GM12878 (cell line): ENCODE measurements around the gene COTL1.

Experiments
- BMI1 ChIP-seq: fragments of 450-650 bp; IDR thresholded peaks from 2 replicates; pipeline ENCODE4 v1.6.1; 2016; ENCODE audit warnings: mild to moderate bottlenecking, moderate library complexity, borderline replicate concordance
- CBFB ChIP-seq: IDR thresholded peaks from 2 replicates; pipeline ENCODE4 v1.6.1; 2016; ENCODE audit warnings: antibody characterized with exemption, low read depth
- CHD4 ChIP-seq: fragments of 200-600 bp; sonication (generic); IDR thresholded peaks from 2 replicates; pipeline ENCODE4 v1.6.1; 2016; ENCODE audit warnings: mild to moderate bottlenecking
- EZH2 ChIP-seq: IDR thresholded peaks from 2 replicates; pipeline ENCODE4 v1.6.1; 2012; ENCODE audit warnings: low read depth, mild to moderate bottlenecking, control low read depth, inconsistent platforms, low read length, borderline replicate concordance; ENCODE audit not compliant: control insufficient read depth
- JUND ChIP-seq: IDR thresholded peaks from 2 replicates; pipeline ENCODE4 v1.6.1; 2012; ENCODE audit warnings: low read depth, mild to moderate bottlenecking, low read length, improper control_type of control experiment, moderate library complexity
- POLR2A ChIP-seq: IDR thresholded peaks from 2 replicates; pipeline ENCODE4 v1.6.1; 2011; ENCODE audit warnings: low read depth, mild to moderate bottlenecking, low read length
- RAD21 ChIP-seq: IDR thresholded peaks from 2 replicates; pipeline ENCODE4 v1.6.1; 2011; ENCODE audit warnings: mild to moderate bottlenecking, low read depth, low read length, moderate library complexity; ENCODE audit not compliant: insufficient read depth
- RCOR1 ChIP-seq: conservative IDR thresholded peaks from 2 replicates; pipeline ENCODE4 v1.6.1; 2012; ENCODE audit warnings: low read depth, low read length, improper control_type of control experiment
- STAT3 ChIP-seq: IDR thresholded peaks from 2 replicates; pipeline ENCODE4 v1.6.1; 2011; ENCODE audit warnings: low read depth, low read length, improper control_type of control experiment
- SUZ12 ChIP-seq: fragments of 200-600 bp; sonication (generic); IDR thresholded peaks from one replicate; pipeline ENCODE4 v1.6.1; 2018; ENCODE audit warnings: antibody characterized with exemption, mild to moderate bottlenecking; ENCODE audit not compliant: unreplicated experiment
- ZNF274 ChIP-seq: IDR thresholded peaks from one replicate; pipeline ENCODE4 v1.8.0; 2011; ENCODE audit not compliant: insufficient read length, insufficient read depth
- TF ChIP-seq, protein P1 (sequence below), 3 experiments: IDR thresholded peaks in 2 of 3; conservative IDR thresholded peaks in 1 of 3; 2 replicates each; pipeline ENCODE4 v1.5.1; 2011; ENCODE audit warnings: low read depth in 3 of 3, low read length in 3 of 3, mild to moderate bottlenecking in 3 of 3, control low read depth in 2 of 3, moderate library complexity in 2 of 3, inconsistent platforms in 1 of 3, mixed read lengths in 1 of 3; ENCODE audit not compliant: control insufficient read depth in 2 of 3, insufficient read depth in 1 of 3; ENCODE audit errors: extremely low read depth in 1 of 3
- TF ChIP-seq, protein P2 (sequence below): IDR thresholded peaks from 2 replicates; pipeline ENCODE4 v1.6.1; 2012; ENCODE audit warnings: low read depth, low read length, improper control_type of control experiment
- TF ChIP-seq, protein P3 (sequence below): fragments of 150-350 bp; IDR thresholded peaks from 2 replicates; pipeline ENCODE4 v1.6.1; 2016; ENCODE audit warnings: low read depth, low read length

DNA sequence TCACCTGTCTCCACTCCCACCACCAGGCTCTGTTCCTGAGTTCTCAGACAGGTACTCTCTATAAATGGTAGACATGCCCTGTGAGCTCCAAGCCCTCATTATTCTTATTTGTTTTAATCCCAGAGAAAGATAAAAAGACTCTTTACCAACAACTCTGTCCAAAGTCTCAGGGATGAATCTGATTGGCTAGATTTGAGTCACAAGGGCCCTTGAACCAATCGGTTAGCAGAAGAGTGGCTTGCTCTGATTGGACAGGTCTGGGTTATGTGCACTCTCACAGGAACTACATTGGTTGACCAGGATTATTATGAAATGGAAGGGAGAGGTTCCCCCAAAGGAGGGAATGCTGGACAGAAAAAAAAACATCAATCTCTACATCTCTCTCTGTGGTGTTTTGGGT is 7.5 kb downstream of the COTL1 start:
- TF ChIP-seq, protein P1, sequence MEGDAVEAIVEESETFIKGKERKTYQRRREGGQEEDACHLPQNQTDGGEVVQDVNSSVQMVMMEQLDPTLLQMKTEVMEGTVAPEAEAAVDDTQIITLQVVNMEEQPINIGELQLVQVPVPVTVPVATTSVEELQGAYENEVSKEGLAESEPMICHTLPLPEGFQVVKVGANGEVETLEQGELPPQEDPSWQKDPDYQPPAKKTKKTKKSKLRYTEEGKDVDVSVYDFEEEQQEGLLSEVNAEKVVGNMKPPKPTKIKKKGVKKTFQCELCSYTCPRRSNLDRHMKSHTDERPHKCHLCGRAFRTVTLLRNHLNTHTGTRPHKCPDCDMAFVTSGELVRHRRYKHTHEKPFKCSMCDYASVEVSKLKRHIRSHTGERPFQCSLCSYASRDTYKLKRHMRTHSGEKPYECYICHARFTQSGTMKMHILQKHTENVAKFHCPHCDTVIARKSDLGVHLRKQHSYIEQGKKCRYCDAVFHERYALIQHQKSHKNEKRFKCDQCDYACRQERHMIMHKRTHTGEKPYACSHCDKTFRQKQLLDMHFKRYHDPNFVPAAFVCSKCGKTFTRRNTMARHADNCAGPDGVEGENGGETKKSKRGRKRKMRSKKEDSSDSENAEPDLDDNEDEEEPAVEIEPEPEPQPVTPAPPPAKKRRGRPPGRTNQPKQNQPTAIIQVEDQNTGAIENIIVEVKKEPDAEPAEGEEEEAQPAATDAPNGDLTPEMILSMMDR (IDR thresholded peaks at IDR 0.05 in 2 of 3, conservative IDR thresholded peaks at IDR 0.05 in 1 of 3; ENCODE audit: control insufficient read depth in 2 of 3, extremely low read depth in 1 of 3, insufficient read depth in 1 of 3, low read depth in 3 of 3, low read length in 3 of 3): no peak
- TF ChIP-seq POLR2A (no peak), CHD4 (no peak), BMI1 (no peak), JUND (no peak), ZNF274 (no peak), SUZ12 (no peak), CBFB (no peak), RCOR1 (no peak), RAD21 (no peak), EZH2 (no peak), STAT3 (no peak)
- TF ChIP-seq, protein P2, sequence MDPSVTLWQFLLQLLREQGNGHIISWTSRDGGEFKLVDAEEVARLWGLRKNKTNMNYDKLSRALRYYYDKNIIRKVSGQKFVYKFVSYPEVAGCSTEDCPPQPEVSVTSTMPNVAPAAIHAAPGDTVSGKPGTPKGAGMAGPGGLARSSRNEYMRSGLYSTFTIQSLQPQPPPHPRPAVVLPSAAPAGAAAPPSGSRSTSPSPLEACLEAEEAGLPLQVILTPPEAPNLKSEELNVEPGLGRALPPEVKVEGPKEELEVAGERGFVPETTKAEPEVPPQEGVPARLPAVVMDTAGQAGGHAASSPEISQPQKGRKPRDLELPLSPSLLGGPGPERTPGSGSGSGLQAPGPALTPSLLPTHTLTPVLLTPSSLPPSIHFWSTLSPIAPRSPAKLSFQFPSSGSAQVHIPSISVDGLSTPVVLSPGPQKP: no peak
- TF ChIP-seq, protein P3, sequence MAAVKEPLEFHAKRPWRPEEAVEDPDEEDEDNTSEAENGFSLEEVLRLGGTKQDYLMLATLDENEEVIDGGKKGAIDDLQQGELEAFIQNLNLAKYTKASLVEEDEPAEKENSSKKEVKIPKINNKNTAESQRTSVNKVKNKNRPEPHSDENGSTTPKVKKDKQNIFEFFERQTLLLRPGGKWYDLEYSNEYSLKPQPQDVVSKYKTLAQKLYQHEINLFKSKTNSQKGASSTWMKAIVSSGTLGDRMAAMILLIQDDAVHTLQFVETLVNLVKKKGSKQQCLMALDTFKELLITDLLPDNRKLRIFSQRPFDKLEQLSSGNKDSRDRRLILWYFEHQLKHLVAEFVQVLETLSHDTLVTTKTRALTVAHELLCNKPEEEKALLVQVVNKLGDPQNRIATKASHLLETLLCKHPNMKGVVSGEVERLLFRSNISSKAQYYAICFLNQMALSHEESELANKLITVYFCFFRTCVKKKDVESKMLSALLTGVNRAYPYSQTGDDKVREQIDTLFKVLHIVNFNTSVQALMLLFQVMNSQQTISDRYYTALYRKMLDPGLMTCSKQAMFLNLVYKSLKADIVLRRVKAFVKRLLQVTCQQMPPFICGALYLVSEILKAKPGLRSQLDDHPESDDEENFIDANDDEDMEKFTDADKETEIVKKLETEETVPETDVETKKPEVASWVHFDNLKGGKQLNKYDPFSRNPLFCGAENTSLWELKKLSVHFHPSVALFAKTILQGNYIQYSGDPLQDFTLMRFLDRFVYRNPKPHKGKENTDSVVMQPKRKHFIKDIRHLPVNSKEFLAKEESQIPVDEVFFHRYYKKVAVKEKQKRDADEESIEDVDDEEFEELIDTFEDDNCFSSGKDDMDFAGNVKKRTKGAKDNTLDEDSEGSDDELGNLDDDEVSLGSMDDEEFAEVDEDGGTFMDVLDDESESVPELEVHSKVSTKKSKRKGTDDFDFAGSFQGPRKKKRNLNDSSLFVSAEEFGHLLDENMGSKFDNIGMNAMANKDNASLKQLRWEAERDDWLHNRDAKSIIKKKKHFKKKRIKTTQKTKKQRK: no peak
